ENCODE data around the gene CLTB. TPM values are rescaled to one million over a fixed set of nuclear protein-coding genes. Genes with fewer than 3 reads are reported as not detected.

The CLTB gene
- total RNA-seq, 1 experiment from 2014 or later: 58.6 TPM

DNA sequence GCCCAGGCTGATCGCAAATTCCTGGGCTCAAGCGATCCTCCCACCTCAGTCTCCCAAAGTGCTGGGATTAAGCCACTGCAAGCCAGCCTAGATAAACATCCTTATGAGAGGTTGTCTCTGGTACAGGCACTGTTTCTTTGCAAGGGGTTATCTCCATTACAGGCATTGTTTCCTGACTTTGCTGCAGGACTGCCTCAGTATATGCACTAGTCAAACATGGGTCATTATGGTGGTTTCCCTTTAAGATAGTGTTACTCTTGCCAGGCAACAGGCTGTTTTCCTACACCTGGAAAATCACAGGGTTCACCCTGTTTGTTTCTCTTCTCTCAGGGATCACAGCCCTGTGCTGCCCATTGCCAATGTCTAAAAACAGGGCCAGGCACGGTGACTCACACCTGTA, 7.8 kb upstream of the CLTB start:
- POLR2A ChIA-PET: no interaction called here
- RAD21 ChIA-PET (ENCODE audit: low non-redundant PET in 1 of 2, low total read pairs in 2 of 2, uncharacterized antibody in 2 of 2, unreplicated experiment in 2 of 2): no interaction called here
- no peak for TF ChIP-seq CBX3 (IDR thresholded peaks at IDR 0.05; ENCODE audit: low read depth)
- TF ChIP-seq, protein P1, sequence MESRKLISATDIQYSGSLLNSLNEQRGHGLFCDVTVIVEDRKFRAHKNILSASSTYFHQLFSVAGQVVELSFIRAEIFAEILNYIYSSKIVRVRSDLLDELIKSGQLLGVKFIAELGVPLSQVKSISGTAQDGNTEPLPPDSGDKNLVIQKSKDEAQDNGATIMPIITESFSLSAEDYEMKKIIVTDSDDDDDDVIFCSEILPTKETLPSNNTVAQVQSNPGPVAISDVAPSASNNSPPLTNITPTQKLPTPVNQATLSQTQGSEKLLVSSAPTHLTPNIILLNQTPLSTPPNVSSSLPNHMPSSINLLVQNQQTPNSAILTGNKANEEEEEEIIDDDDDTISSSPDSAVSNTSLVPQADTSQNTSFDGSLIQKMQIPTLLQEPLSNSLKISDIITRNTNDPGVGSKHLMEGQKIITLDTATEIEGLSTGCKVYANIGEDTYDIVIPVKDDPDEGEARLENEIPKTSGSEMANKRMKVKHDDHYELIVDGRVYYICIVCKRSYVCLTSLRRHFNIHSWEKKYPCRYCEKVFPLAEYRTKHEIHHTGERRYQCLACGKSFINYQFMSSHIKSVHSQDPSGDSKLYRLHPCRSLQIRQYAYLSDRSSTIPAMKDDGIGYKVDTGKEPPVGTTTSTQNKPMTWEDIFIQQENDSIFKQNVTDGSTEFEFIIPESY (IDR thresholded peaks at IDR 0.05; ENCODE audit: extremely low read depth, insufficient replicate concordance, low read length): no peak
- Histone ChIP-seq H3K79me2 (ENCODE audit: insufficient read depth, low read length) (no peaks in the 10 kb centered on the region), H3K4me1 (ENCODE audit: control insufficient read depth in 1 of 2, insufficient read depth in 2 of 2, low read length in 2 of 2) (peaks cover 0 to 13% of the 10 kb centered on the region in 2 experiments; a peak in 2 of 4 replicates), H3K9me3 (ENCODE audit: control insufficient read depth in 1 of 2, insufficient read depth in 1 of 2, low read depth in 1 of 2, low read length in 2 of 2) (peaks cover 0 to 3% of the 10 kb centered on the region in 2 experiments; a peak in 1 of 4 replicates), H3K36me3 (ENCODE audit: control insufficient read depth in 1 of 2, insufficient read depth in 2 of 2, low read length in 2 of 2) (no peaks in the 10 kb centered on the region), H3K4me2 (ENCODE audit: low read length) (no peak overlapping the region), H3K27ac (ENCODE audit: low read depth, low read length) (no peak overlapping the region), H4K20me1 (ENCODE audit: insufficient read depth) (no peaks in the 10 kb centered on the region), H2AFZ (ENCODE audit: low read depth, low read length, poor library complexity, severe bottlenecking) (no peak overlapping the region), H3K27me3 (ENCODE audit: insufficient read depth, low read length) (no peaks in the 10 kb centered on the region), H3K9me2 (ENCODE audit: insufficient read depth) (no peaks in the 10 kb centered on the region), H3K9ac (ENCODE audit: low read length) (no peak overlapping the region), H3K4me3 (replicated peaks in 1 of 2; ENCODE audit: low read depth in 1 of 2, low read length in 2 of 2) (no peak overlapping the region)
- no TSS peak for BruUV-seq (replicated peaks)
- DNase-seq (ENCODE audit: low read depth, low spot score) (no peak), ATAC-seq (no peak)
- CTCF ChIA-PET: no interaction called here
- intact Hi-C loops (cut with micrococcal nuclease): no loop called here

DNA sequence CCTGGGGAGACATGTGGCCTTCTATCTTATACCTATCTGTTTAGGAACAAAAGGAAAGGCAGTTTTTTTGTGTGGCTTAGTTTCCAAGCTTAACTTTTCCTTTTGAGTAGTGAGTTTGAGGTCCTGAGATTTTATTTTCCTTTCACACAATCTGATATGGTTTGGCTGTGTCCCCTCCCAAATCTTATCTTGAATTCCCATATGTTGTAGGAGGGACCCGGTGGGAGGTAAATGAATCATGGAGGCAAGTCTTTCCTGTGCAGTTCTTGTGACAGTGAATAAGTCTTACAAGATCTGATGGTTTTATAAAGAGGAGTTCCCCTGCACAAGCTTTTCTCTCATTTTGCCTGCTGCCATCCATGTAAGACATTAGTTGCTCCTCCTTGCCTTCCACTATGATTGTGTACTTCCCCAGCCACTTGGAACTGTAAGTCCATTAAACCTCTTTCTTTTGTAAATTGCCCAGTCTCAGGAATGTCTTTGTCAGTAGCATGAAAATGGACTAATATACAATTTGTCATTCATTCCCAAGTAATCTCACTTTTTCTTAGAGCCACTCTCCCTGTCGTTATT, 4.7 kb upstream of the CLTB start:
- Histone ChIP-seq H2AFZ (ENCODE audit: low read depth, low read length, poor library complexity, severe bottlenecking) (no peak overlapping the region), H3K9me2 (ENCODE audit: insufficient read depth) (no peaks in the 10 kb centered on the region), H3K4me3 (replicated peaks in 1 of 2; ENCODE audit: low read depth in 1 of 2, low read length in 2 of 2) (no peak overlapping the region), H3K4me1 (ENCODE audit: control insufficient read depth in 1 of 2, insufficient read depth in 2 of 2, low read length in 2 of 2) (peaks cover 6 to 17% of the 10 kb centered on the region in 2 experiments), H3K4me2 (ENCODE audit: low read length) (no peak overlapping the region), H3K9me3 (ENCODE audit: control insufficient read depth in 1 of 2, insufficient read depth in 1 of 2, low read depth in 1 of 2, low read length in 2 of 2) (peaks cover 0 to 3% of the 10 kb centered on the region in 2 experiments; a peak in 1 of 4 replicates), H3K36me3 (ENCODE audit: control insufficient read depth in 1 of 2, insufficient read depth in 2 of 2, low read length in 2 of 2) (no peaks in the 10 kb centered on the region), H3K27ac (ENCODE audit: low read depth, low read length) (no peak overlapping the region), H3K27me3 (ENCODE audit: insufficient read depth, low read length) (no peaks in the 10 kb centered on the region), H3K79me2 (ENCODE audit: insufficient read depth, low read length) (peaks cover under 1% of the 10 kb centered on the region; the same call in 1 of the 2 replicates), H3K9ac (ENCODE audit: low read length) (no peak overlapping the region), H4K20me1 (ENCODE audit: insufficient read depth) (no peaks in the 10 kb centered on the region)
- no peak for ATAC-seq
- no TSS peak for BruUV-seq (replicated peaks)
- RAD21 ChIA-PET (ENCODE audit: low non-redundant PET in 1 of 2, low total read pairs in 2 of 2, uncharacterized antibody in 2 of 2, unreplicated experiment in 2 of 2): no interaction called here
- no peak for DNase-seq (ENCODE audit: low read depth, low spot score)
- TF ChIP-seq, protein P1 (IDR thresholded peaks at IDR 0.05; ENCODE audit: extremely low read depth, insufficient replicate concordance, low read length): no peak
- TF ChIP-seq SIN3A (IDR thresholded peaks at IDR 0.05; ENCODE audit: low read depth) (no peak), YY1 (IDR thresholded peaks at IDR 0.05; ENCODE audit: extremely low read depth, insufficient replicate concordance, low read depth, low read length) (no peak), CBX3 (IDR thresholded peaks at IDR 0.05; ENCODE audit: low read depth) (no peak), POLR2A (IDR thresholded peaks at IDR 0.05; ENCODE audit: borderline replicate concordance, extremely low read depth, insufficient read depth, insufficient read length) (no peak), RAD21 (IDR thresholded peaks at IDR 0.05; ENCODE audit: low read depth) (no peak), CEBPB (IDR thresholded peaks at IDR 0.05; ENCODE audit: low read depth) (no peak), EZH2 (IDR thresholded peaks at IDR 0.05) (no peak), TCF7L2 (IDR thresholded peaks at IDR 0.05; ENCODE audit: borderline replicate concordance, extremely low read depth, insufficient read depth, insufficient read length) (no peak)
- intact Hi-C loops (cut with micrococcal nuclease): no loop called here
- POLR2A ChIA-PET: no interaction called here
- CTCF ChIA-PET: no interaction called here
